ENCODE measurements around the gene CHCT1.

The CHCT1 gene

DNA sequence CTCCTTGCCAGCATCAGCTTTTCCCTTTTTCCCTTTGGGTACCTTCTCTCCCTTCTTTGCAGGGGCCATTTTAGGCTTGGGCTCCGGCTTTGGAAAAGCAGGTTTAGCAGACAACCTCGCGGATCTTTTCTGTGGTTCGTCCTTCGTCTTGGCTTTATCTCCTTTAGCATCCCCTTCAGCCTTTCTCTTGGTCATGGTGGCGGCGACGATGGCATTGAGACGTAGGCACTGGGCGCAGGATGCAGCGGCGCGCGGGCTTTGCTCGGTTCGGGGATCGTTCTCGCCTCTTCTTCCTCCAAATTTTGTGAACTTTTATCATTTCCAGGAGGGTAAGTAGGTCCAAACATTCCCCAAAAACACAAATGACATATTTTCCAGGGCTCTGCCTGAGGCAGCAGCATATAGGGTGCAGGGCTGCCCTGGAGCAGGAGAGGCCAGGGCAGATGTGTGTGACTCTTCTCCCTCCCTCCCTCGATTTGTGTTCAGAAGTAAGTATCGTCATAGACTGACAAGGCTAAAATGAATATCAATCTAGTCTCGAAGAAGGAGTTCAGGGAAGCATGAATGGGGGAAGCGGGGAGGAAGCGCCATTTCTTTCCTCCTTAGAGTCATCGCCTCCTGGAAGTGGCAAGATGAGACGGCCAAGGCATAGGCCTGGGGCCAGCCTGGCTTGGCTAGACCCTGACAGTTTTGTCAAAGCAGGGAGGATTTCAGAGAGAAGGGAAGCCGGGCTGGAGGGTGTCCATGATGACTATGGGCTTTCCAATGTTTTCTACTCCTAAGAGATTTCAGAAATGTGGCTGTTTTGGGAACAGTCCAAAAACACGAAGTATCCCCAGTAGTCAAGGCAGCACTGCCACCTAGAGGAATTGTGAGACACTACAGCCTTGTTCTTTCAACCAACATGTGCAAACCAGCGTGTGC is 13.2 kb downstream of the CHCT1 start:
- peak; percentile 88 for DNase-seq
- in situ Hi-C loops (cut with MboI; ENCODE audit: low pct_unique_long_range_greater_than_20kb, low sequenced_read_pairs), result no loop called here

DNA sequence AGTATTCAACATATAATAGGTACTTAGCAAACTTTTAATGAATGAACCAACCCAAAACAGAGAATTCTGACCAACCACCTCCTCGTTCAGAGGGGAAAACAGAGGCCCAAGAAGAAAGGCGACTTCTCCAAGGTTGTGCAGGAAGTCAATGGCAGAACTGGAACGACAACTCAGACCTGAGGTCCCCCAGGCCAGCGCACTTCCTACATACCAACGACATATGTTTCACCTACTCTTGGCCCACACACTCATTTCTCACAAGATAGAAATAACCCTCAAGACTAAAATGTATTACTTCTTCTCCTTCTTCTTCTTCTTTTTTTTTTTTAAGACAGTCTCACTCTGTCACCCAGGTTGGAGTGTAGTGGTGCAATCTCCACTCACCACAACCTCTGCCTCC is 14.4 kb downstream of the CHCT1 start:
- DNase-seq, result no peak
- in situ Hi-C loops (cut with MboI; ENCODE audit: low pct_unique_long_range_greater_than_20kb, low sequenced_read_pairs), result no loop called here

DNA sequence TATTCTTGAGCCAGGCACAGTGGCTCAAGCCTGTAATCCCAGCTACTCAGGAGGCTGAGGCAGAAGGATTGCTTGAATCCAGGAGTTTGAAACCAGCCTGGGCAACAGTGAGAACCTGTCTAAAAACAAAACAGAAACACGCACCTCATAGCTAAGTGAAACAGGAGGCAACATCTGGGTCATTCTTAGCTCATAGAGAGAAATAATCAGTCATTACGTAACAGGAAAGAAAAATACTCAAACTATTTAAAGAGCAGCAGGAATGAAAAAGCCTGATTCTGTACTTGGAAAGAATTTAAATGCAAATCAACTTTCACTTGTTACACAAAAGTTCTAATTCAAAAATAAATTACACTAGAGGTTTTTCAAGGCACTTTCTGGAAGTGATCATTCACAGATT is 17.2 kb downstream of the CHCT1 start:
- DNase-seq, result peak; percentile 36
- in situ Hi-C loops (cut with MboI; ENCODE audit: low pct_unique_long_range_greater_than_20kb, low sequenced_read_pairs), result no loop called here

DNA sequence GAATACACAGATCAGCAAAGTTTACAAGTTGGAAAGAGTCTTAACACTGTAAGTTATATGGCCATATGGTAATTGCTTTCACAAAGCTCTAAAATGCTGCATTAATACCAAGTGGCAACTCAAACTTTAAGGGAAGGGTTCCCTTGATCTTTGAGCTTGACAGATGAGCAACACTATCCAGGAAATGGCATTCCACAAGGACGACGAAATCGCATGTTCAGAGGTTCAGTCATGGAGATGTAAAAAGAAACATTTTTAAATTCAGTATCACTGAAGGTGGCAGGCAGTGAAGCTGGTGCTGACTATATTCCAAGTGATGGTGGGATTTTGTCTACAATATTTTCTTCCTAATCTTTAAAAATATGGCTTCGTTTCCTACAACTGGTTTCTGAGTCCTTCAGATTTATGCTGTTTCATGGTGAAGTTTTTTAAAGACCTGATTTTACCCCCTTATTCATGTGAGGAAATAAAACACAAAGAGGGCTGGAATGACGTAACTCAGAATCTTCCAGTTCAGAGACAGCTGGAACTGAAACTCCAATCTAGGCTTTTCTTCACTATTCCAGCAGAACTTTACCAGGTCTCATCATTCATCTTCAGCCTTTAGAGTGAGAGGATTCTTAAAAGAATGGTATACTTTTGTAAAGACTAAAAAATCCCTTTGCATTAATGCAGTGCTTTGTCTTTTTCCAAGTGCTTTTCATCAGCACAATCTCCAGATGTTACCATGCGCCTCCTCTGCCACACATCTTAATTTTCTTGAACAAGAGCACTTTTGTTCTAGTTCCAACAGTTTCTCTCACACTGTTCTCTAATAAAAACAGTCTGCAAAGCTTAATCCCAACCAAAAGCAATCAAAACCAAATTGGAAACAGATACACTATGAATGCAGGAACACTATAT is 20.2 kb downstream of the CHCT1 start:
- DNase-seq, result no peak

DNA sequence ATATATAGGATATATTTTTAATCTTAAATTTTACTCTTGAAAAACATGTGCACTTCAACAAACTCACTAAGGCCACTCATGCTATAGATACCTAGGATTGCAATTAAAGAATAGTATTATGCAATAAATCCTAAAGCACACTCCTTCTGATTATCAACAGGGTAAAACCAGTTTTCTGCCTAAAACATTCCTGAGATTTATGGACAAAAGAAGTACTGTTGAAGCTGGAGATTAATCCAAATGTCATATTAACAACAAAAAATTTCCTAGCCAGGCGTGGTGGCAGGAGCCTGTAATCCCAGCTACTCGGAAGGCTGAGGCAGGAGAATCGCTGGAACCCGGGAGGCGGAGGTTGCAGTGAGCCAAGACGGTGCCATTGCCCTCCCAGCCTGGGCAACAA is 21.4 kb downstream of the CHCT1 start:
- DNase-seq, result no peak
- in situ Hi-C loops (cut with MboI; ENCODE audit: low pct_unique_long_range_greater_than_20kb, low sequenced_read_pairs), result no loop called here

More for the DNA sequence above, 20.2 kb downstream of the CHCT1 start:
- in situ Hi-C loops (cut with MboI; ENCODE audit: low pct_unique_long_range_greater_than_20kb, low sequenced_read_pairs), result no loop called here

DNA sequence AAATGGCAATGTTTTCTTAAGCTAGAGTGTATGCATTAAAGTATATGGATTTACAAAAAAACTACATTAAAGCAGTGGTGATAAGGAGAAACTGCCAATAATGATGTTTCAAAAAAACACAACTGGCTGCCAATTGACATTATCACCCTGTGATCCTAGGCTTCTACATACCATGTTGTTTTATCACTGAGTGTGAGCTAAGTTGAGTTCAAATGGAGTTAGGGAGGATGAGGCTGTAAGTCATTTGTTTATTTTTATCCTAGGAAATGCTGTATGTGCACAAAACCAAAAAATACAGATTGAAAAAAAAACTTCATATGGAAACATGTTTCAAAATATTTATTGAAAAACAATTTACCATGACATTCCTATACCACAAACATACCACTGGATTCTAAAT is 22.9 kb downstream of the CHCT1 start:
- in situ Hi-C loops (cut with MboI; ENCODE audit: low pct_unique_long_range_greater_than_20kb, low sequenced_read_pairs), result no loop called here

DNA sequence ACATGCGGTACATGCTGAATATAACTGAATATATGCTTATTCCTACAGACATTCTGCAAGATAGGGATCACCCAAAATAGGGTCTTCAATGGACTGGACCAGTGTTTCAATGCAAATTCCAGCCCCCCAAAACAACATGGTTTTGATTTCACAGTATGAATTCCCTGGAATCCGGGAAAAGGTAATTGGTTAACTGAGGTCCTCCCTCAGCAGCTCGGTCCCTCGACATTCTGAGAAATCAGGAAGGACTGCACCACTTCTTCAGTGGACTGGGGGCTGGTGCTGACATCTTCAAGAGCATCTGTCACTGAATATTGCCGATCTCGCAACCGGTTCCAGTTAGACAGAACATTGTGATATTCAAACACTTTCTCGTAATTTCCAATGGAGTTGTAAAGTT is 25.1 kb downstream of the CHCT1 start:
- in situ Hi-C loops (cut with MboI; ENCODE audit: low pct_unique_long_range_greater_than_20kb, low sequenced_read_pairs), result no loop called here
- no peak for DNase-seq

More for the DNA sequence above, 22.9 kb downstream of the CHCT1 start:
- no peak for DNase-seq

DNA sequence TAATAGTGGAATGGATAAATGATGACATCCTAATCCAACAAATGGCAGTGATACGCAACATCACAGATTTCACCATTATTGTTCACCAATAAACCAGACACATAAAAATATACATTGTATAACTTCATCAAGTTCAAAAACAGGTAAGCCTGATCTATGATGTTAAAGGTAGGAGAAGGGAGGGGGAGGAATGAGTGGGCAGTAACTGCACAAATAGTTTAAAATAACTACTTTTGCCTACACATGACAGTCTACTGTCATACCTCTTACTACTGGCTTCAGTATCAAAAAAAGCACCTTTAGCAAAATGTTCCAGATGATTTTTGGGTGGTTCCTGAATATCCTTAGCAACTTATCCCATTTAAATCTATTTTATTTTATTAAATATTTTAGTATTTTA is 28.8 kb downstream of the CHCT1 start:
- no peak for DNase-seq
- in situ Hi-C loops (cut with MboI; ENCODE audit: low pct_unique_long_range_greater_than_20kb, low sequenced_read_pairs), result no loop called here

DNA sequence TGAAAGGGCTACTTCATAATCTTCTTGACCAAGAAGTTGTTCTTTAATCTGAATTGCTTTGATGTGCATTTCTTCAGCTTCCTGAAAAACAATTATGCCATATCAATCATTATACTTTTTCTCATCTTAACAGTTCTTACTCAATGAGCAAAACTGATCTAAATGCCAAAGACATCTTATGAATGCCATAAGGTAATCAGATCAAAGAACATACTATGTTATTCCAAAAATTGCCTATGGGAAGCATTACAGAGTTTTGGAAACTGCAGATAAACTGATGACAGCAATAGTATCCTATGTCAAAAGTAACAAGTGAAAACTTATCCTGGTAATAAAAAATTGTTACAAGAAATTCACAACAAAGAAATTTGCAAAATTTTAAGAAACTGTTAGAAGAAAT is 29.7 kb downstream of the CHCT1 start:
- in situ Hi-C loops (cut with MboI; ENCODE audit: low pct_unique_long_range_greater_than_20kb, low sequenced_read_pairs), result no loop called here
- no peak for DNase-seq

DNA sequence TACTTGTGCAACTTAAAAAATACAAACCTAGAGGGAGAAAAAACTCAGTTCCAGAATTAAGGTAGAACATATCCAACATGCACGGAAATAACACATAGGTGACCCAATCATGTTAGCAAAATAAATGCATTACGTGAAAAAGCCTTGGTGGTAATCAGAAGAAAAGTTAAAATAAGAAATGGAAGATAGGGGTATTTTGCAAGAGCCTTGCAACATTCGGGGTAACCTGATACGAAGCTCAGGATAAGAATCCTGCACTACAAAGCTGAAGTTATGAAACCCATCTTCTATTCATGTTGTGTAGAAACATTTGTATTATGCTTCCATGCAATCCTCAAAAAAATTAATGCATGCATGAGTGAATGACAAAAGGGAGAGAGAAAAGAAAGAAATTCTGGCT is 33.1 kb downstream of the CHCT1 start:
- no peak for DNase-seq
- in situ Hi-C loops (cut with MboI; ENCODE audit: low pct_unique_long_range_greater_than_20kb, low sequenced_read_pairs), result no loop called here

DNA sequence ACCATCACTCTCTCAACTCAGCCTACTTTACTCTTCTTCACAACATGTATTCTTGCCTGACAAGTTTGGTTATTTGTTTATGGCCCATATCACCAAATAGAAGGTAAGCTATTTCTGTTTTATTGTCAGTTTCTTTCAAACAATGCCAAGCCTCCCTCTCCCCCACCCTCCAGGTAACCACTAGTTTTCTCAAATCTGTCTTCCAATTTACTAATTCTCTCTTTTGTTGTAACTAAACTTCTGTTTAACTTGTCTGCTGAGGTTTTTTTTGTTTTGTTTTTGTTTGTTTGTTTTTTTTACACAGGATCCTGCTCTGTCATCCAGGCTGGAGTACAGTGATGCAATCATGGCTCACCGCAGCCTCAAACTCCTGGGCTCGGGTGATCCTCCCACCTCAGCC is 34.9 kb downstream of the CHCT1 start:
- in situ Hi-C loops (cut with MboI; ENCODE audit: low pct_unique_long_range_greater_than_20kb, low sequenced_read_pairs), result no loop called here
- DNase-seq, result no peak

DNA sequence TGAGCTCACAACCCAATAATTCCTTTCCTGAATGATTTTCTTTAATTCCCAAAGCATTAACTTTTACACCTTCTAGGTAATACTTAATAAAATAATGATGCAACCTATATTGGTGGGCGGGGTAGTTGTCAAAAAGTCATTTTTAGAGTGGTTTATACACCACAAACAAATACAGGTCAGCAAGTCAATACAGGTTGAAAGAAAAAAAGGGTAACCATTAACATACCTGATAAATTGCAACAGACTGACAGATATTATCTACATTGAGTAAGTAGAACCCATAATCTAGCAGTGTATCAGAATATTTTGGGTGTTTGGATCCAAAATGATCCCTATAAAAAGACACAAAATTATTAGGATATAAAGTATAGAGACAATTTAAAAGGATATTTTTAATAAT is 39.3 kb downstream of the CHCT1 start:
- in situ Hi-C loops (cut with MboI; ENCODE audit: low pct_unique_long_range_greater_than_20kb, low sequenced_read_pairs), result no loop called here
- no peak for DNase-seq

DNA sequence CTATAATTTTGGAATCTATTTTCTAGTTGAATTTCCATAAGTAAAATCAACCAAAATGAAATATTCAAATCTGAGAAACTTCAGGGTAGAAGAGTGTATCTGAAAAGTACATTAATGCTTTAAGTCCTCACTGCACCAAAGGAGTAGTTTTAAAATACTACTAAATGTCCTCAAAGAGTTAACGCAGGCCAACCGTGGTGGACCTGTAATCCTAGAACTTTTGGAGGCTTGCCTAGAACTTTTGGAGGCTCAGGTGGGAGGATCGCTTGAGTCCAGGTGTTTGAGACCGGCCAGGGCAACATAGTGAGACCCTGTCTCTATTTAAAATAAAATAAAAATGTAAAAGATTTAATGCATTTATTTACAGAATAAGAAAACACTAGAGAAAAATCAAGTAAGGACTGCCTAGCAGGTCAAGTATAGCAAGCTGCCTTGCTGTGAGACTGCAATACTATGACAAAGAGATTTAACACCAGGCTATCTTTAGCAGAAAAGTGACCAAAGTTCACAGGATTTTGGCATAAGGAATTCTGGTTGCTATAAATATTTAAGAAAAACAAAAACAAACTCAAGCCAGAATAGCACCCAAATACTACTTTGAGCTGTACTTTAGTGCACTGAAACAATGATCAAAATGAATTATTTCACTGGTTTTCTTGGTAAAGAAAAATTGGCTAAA is 41.0 kb downstream of the CHCT1 start:
- in situ Hi-C loops (cut with MboI; ENCODE audit: low pct_unique_long_range_greater_than_20kb, low sequenced_read_pairs), result no loop called here

DNA sequence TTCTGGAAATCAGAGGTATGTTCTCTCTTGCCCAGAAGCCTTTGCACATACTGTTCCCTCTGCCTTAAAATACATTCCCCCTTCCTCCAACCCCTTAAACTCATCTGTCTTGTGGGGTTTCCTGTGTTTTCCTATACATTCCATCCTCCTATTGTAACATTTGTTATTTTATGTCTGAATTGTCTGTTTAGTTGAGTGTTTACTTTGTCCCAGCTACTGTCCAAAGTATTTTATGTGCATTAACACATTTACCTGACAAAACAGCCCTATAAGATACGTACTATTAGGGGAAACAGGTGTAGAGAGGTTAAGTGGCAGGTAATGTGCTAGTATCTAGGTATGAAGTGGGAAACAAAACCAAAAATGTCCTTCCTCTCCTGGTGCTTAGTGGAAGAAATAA is 42.1 kb downstream of the CHCT1 start:
- in situ Hi-C loops (cut with MboI; ENCODE audit: low pct_unique_long_range_greater_than_20kb, low sequenced_read_pairs), result no loop called here
- no peak for DNase-seq

More for the DNA sequence above, 41.0 kb downstream of the CHCT1 start:
- DNase-seq, result no peak

DNA sequence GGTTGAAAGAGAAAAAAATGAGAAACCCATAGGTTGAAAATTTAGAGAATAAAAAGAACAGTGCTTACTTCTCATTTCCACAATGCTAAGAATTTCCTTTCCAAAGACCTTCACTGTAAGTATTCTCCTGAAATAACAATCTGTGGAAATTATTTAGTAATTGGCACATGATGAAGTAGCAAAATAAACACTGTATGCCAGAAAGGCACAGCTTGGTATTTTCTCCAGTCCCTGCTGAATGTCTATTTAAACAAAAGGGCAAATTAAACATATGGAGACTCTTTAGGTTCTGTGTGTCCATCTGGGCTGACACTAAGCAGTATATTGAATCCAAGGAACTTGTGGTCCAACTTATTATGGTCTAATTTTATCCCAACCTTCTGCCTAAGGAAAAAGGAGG is 46.1 kb downstream of the CHCT1 start:
- in situ Hi-C loops (cut with MboI; ENCODE audit: low pct_unique_long_range_greater_than_20kb, low sequenced_read_pairs), result no loop called here
- DNase-seq, result no peak

DNA sequence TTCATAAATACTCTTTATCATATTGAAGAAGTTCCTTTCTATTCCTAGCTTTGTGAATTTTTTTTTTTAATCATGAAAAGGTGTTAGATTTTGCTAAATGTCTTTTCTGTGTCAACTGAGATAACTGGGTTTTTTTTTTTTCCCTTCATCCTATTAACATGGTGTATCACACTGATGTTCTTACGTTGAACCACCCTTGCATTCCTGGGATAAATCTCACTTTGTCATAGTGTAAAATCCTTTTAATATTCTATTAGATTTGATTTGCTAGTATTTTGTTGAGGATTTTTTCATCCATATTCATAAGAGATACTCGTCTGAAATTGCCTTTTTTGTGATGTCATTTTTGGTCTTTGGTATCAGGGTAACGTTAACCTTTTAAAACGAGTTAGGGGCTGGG is 49.2 kb downstream of the CHCT1 start:
- DNase-seq, result no peak
- in situ Hi-C loops (cut with MboI; ENCODE audit: low pct_unique_long_range_greater_than_20kb, low sequenced_read_pairs), result no loop called here

DNA sequence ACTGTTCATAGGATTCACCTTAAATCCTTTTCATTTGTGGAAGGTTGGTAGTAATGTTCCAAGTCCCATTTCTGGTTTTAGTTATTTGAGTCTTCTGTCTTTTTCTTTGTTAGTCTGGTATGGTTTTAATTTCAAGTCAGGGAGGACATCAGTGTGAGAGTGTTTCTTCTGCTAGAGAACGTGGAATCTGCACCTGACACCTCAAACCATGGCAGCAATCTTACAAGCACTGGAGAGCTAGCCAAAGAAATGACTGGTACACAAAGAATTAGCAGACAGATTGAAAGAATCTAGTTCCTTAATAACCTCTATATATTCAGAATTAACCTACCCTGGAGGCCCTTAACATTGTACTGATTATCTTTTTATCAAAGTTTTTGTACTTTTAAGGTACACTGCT is 50.2 kb downstream of the CHCT1 start:
- no peak for DNase-seq

DNA sequence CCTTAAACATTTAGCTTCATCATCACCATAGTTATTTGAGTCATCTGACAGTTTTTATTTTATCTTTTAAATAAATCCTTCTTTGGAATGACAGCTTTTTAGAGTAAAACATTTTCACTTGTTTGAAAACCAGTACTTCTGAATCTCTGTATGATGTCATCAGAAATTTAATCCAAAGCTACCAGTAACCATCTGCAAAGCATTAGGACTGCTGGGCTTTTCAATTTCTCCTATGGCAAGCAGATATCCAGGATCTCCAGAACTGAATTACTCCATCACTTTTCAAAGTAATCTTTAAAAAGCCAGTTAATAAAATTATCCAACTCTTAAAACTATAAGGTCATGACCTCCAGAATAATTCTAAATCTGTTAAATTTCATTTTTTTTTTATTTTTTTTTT is 51.5 kb downstream of the CHCT1 start:
- in situ Hi-C loops (cut with MboI; ENCODE audit: low pct_unique_long_range_greater_than_20kb, low sequenced_read_pairs), result no loop called here
- DNase-seq, result no peak

More for the DNA sequence above, 50.2 kb downstream of the CHCT1 start:
- in situ Hi-C loops (cut with MboI; ENCODE audit: low pct_unique_long_range_greater_than_20kb, low sequenced_read_pairs), result no loop called here

Measured in KBM-7 (cell line).